CD14-positive monocyte (primary cell): Measurements from ENCODE around the gene BCAS1. TPM values are rescaled to one million over a fixed set of nuclear protein-coding genes. Genes with fewer than 3 reads are reported as not detected.

Source experiments
- DNase-seq, 3 donors: peaks; one replicate each; pipeline ENCODE4 v3.0.0-alpha.2; 2011 to 2022
- H2AFZ ChIP-seq: 2 replicates; pipeline ENCODE4 v1.6.0; 2012; ENCODE audit warnings: mild to moderate bottlenecking, low read depth, low read length, inconsistent platforms; ENCODE audit not compliant: insufficient read depth, poor library complexity, severe bottlenecking
- H3K27ac ChIP-seq, 2 donors: 1 replicate in 1 of 2; 2 replicates in 1 of 2; pipeline ENCODE4 v1.5.1; 2012 to 2013; ENCODE audit warnings: low read length in 2 of 2, control low read depth in 1 of 2, inconsistent platforms in 1 of 2, low read depth in 1 of 2, mild to moderate bottlenecking in 1 of 2
- H3K27me3 ChIP-seq, 2 donors: one replicate each; pipeline versions ENCODE4 v1.6.0 to v1.6.1; 2011 to 2013; ENCODE audit warnings: low read length in 2 of 2; ENCODE audit not compliant: control insufficient read depth in 2 of 2, insufficient read depth in 2 of 2
- H3K36me3 ChIP-seq, 2 donors: replicated peaks in 1 of 2; 1 replicate in 1 of 2; 2 replicates in 1 of 2; pipeline versions ENCODE4 v1.5.1 to v1.6.1; 2012 to 2013; ENCODE audit warnings: low read length in 2 of 2, control low read depth in 1 of 2, inconsistent platforms in 1 of 2, mild to moderate bottlenecking in 1 of 2; ENCODE audit not compliant: insufficient read depth in 2 of 2, control insufficient read depth in 1 of 2
- H3K4me1 ChIP-seq, 2 donors: 1 replicate in 1 of 2; 2 replicates in 1 of 2; pipeline versions ENCODE4 v1.5.1 to v1.6.1; 2012 to 2013; ENCODE audit warnings: low read length in 2 of 2, control low read depth in 1 of 2, inconsistent platforms in 1 of 2, mild to moderate bottlenecking in 1 of 2, moderate library complexity in 1 of 2; ENCODE audit not compliant: insufficient read depth in 2 of 2, control insufficient read depth in 1 of 2
- H3K4me2 ChIP-seq: replicated peaks from 2 replicates; pipeline ENCODE3; 2012; ENCODE audit warnings: low read length, moderate library complexity, mild to moderate bottlenecking; ENCODE audit not compliant: poor library complexity, severe bottlenecking; ENCODE audit errors: extremely low read depth
- H3K4me3 ChIP-seq, 3 experiments: fragments of 200-600 bp in 1 of 3; sonication (generic) in 1 of 3; replicated peaks in 1 of 3; 1 replicate in 2 of 3; 2 replicates in 1 of 3; pipeline ENCODE4 v1.5.1; 2011 to 2013; ENCODE audit warnings: low read length in 3 of 3, mild to moderate bottlenecking in 3 of 3, control low read depth in 2 of 3, low read depth in 2 of 3, inconsistent platforms in 1 of 3, moderate library complexity in 1 of 3
- H3K79me2 ChIP-seq: 2 replicates; pipeline ENCODE4 v1.6.0; 2012; ENCODE audit warnings: mild to moderate bottlenecking, control low read depth, inconsistent platforms, low read length, moderate library complexity; ENCODE audit not compliant: insufficient read depth
- H3K9ac ChIP-seq: 2 replicates; pipeline ENCODE4 v1.6.0; 2017; ENCODE audit warnings: low read length, mild to moderate bottlenecking; ENCODE audit not compliant: insufficient read depth, poor library complexity, severe bottlenecking
- H3K9me3 ChIP-seq, 2 donors: replicated peaks in 1 of 2; 1 replicate in 1 of 2; 2 replicates in 1 of 2; pipeline versions ENCODE4 v1.5.1 to v1.6.1; 2012 to 2013; ENCODE audit warnings: low read length in 2 of 2, control low read depth in 1 of 2; ENCODE audit not compliant: control insufficient read depth in 1 of 2, insufficient read depth in 1 of 2
- H4K20me1 ChIP-seq: 2 replicates; pipeline ENCODE4 v1.6.0; 2012; ENCODE audit warnings: mild to moderate bottlenecking, low read length, control low read depth, moderate library complexity; ENCODE audit not compliant: insufficient read depth
- H3K27ac Mint-ChIP-seq, 7 donors: one replicate each; pipeline ENCODE4 v1.8.0; 2020; ENCODE audit warnings: mild to moderate bottlenecking in 7 of 7, mixed read lengths in 7 of 7, moderate library complexity in 6 of 7, inconsistent platforms in 2 of 7
- H3K27me3 Mint-ChIP-seq, 3 donors: one replicate each; pipeline ENCODE4 v1.8.0; 2021 to 2022; ENCODE audit warnings: low read depth in 3 of 3, mild to moderate bottlenecking in 3 of 3, mixed read lengths in 3 of 3, moderate library complexity in 3 of 3, inconsistent platforms in 1 of 3
- H3K36me3 Mint-ChIP-seq, 2 donors: one replicate each; pipeline ENCODE4 v1.8.0; 2020; ENCODE audit warnings: mixed read lengths in 2 of 2, inconsistent platforms in 1 of 2, mild to moderate bottlenecking in 1 of 2
- H3K4me1 Mint-ChIP-seq: one replicate; pipeline ENCODE4 v1.8.0; 2020; ENCODE audit warnings: mild to moderate bottlenecking, mixed read lengths
- H3K4me3 Mint-ChIP-seq, 2 donors: one replicate each; pipeline ENCODE4 v1.8.0; 2020; ENCODE audit warnings: mild to moderate bottlenecking in 2 of 2, mixed read lengths in 2 of 2, moderate library complexity in 1 of 2
- H3K9me3 Mint-ChIP-seq, 7 donors: one replicate each; pipeline ENCODE4 v1.8.0; 2020 to 2022; ENCODE audit warnings: mixed read lengths in 7 of 7, mild to moderate bottlenecking in 6 of 7, moderate library complexity in 6 of 7, inconsistent platforms in 2 of 7
- CTCF ChIP-seq: fragments of 200-600 bp; IDR thresholded peaks from one replicate; pipeline ENCODE4 v1.8.0; 2022; ENCODE audit warnings: antibody characterized with exemption, mild to moderate bottlenecking
- WGBS: methylation state at CpG from one replicate; pipeline ENCODE4 v1.1.5; 2013; ENCODE audit warnings: missing lambda C conversion rate; ENCODE audit not compliant: insufficient coverage; 5-methylcytosine and 5-hydroxymethylcytosine counted together
- intact Hi-C, 2 donors: fragments of 100-400 bp; cut with micrococcal nuclease; formaldehyde crosslinking; loops; one replicate each; pipeline versions ENCODE4 v1.15.0 to v1.15.1; 2023
- polyA plus RNA-seq, 3 donors: library from polyadenylated mRNA; depleted of rRNA in 1 of 3; unstranded in 2 of 3; stranded (reverse) in 1 of 3; fragments of 300-500 nt in 2 of 3; fragments of >200 nt in 1 of 3; fragmentation: Illumina TruSeq in 2 of 3; gene quantifications; 1 replicate in 2 of 3; 2 replicates in 1 of 3; pipeline ENCODE4 v1.2.3, GENCODE V29; 2012 to 2021

BCAS1 gene
- polyA plus RNA-seq, 3 donors = 0.01 to 0.02 TPM; not detected in 1

- H3K27ac Mint-ChIP-seq = no peak overlapping the region
- no CpG with 5 or more reads among the region's 3 CpGs for WGBS
Observed at GRCh38 chr20:54040531-54040930, 29.9 kb downstream of the BCAS1 start.

GRCh38 chr20:54038961-54039360, 31.4 kb downstream of the BCAS1 start:
- Mint-ChIP-seq H3K4me1 (peaks cover 1% of the 10 kb centered on the region), H3K9me3 (peaks cover 0 to 3% (median 0%) of the 10 kb centered on the region in 7 donors), H3K4me3 (no peak overlapping the region), H3K27me3 (peaks cover 0 to 3% (median 2%) of the 10 kb centered on the region in 3 donors), H3K27ac (no peak overlapping the region), H3K36me3 (no peaks in the 10 kb centered on the region)
- no peaks in the 10 kb centered on the region for H3K36me3 ChIP-seq
- intact Hi-C loops = no loop called here
- no peaks in the 10 kb centered on the region for H4K20me1 ChIP-seq
- no peak for DNase-seq
- H3K79me2 ChIP-seq = no peaks in the 10 kb centered on the region
- H3K4me1 ChIP-seq = peaks cover 0 to 5% of the 10 kb centered on the region in 2 donors
- no peak overlapping the region for H3K9ac ChIP-seq
- no peak overlapping the region for H3K27ac ChIP-seq
- no peak overlapping the region for H3K4me2 ChIP-seq
- H2AFZ ChIP-seq = no peak overlapping the region
- TF ChIP-seq CTCF = no peak
- H3K27me3 ChIP-seq = no peaks in the 10 kb centered on the region
- no CpG with 5 or more reads among the region's 5 CpGs for WGBS
- H3K4me3 ChIP-seq = no peak overlapping the region
- H3K9me3 ChIP-seq = no peaks in the 10 kb centered on the region

More at GRCh38 chr20:54040531-54040930, 29.9 kb downstream of the BCAS1 start:
- Histone ChIP-seq H3K4me2 (no peak overlapping the region), H3K9ac (no peak overlapping the region), H3K4me3 (no peak overlapping the region), H2AFZ (no peak overlapping the region), H4K20me1 (no peaks in the 10 kb centered on the region), H3K9me3 (no peaks in the 10 kb centered on the region), H3K4me1 (peaks cover 0 to 9% of the 10 kb centered on the region in 2 donors), H3K36me3 (no peaks in the 10 kb centered on the region), H3K79me2 (no peaks in the 10 kb centered on the region), H3K27me3 (no peaks in the 10 kb centered on the region), H3K27ac (no peak overlapping the region)
- H3K36me3 Mint-ChIP-seq = no peaks in the 10 kb centered on the region
- H3K27me3 Mint-ChIP-seq = peaks cover 0 to 5% (median 2%) of the 10 kb centered on the region in 3 donors
- no peak overlapping the region for H3K4me3 Mint-ChIP-seq
- H3K4me1 Mint-ChIP-seq = peaks cover 6% of the 10 kb centered on the region
- no peak for TF ChIP-seq CTCF
- no peak for DNase-seq
- peaks cover 0 to 3% (median 0%) of the 10 kb centered on the region in 7 donors for H3K9me3 Mint-ChIP-seq
- intact Hi-C loops = no loop called here
